Muscle layer of duodenum (tissue), 2 donors: Measurements from ENCODE around the gene MB21D2.

Experiments used
- H3K27ac ChIP-seq: one replicate; pipeline ENCODE4 v1.7.0; 2013; ENCODE audit warnings: mild to moderate bottlenecking, low read length
- H3K27me3 ChIP-seq: one replicate; pipeline ENCODE4 v1.7.0; 2013; ENCODE audit warnings: low read depth, mild to moderate bottlenecking, control low read depth, low read length
- H3K36me3 ChIP-seq, 2 donors: one replicate each; pipeline ENCODE4 v1.7.0; 2013; ENCODE audit warnings: low read length in 2 of 2, control low read depth in 1 of 2, mild to moderate bottlenecking in 1 of 2; ENCODE audit not compliant: insufficient read depth in 2 of 2, control insufficient read depth in 1 of 2
- H3K4me1 ChIP-seq, 2 donors: one replicate each; pipeline ENCODE4 v1.7.0; 2013; ENCODE audit warnings: low read length in 2 of 2, mild to moderate bottlenecking in 2 of 2, control low read depth in 1 of 2, moderate library complexity in 1 of 2; ENCODE audit not compliant: insufficient read depth in 2 of 2, control insufficient read depth in 1 of 2
- H3K4me3 ChIP-seq, 2 donors: one replicate each; pipeline ENCODE4 v1.7.0; 2013; ENCODE audit warnings: low read length in 2 of 2, low read depth in 1 of 2, mild to moderate bottlenecking in 1 of 2
- H3K9me3 ChIP-seq, 2 donors: one replicate each; pipeline ENCODE4 v1.7.0; 2013; ENCODE audit warnings: low read length in 2 of 2, control low read depth in 1 of 2, mild to moderate bottlenecking in 1 of 2; ENCODE audit not compliant: control insufficient read depth in 1 of 2
- donor health status: healthy.

MB21D2 gene

DNA sequence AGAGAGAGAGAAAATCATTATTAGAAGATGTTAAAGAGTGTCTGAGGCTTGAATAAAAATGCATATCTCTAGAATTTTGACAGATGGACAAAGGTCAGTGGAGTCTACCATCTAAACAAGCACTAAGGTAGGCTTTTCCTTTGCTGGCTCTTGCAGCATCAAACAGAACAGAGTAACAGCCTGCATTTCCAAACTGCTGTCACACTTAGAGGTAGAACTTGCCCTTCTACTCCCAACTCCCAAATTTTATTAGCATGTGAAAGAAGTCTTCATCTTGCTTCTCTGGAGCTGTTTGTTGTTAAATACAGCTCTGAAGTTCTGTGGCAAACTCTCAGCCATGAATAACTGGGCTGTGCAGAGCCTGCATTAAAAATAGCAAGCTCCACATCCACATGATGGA lies 4.1 kb upstream of the MB21D2 start:
- Histone ChIP-seq H3K9me3 (no peaks in the 10 kb centered on the region), H3K4me1 (peaks cover 6 to 18% of the 10 kb centered on the region in 2 donors), H3K4me3 (no peak overlapping the region), H3K27me3 (no peaks in the 10 kb centered on the region), H3K27ac (no peak overlapping the region), H3K36me3 (no peaks in the 10 kb centered on the region)

DNA sequence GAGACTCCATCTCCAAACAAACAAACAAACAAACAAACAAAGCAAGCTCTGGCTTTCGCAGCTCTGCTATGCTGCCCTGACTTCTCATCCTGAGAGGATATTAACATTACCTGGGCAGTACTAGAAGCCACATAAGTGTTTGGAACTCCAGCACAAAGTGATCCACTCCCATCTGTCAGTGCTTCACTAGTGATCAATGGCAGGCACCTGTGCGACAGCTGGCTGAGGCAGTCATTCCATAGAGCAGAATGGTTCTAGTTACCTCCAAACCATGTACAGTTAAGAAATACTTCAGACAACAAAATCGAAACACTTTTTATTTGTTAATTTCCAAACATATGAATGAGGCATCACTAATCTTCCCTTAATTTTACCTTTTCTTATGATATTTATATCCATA lies 2.8 kb upstream of the MB21D2 start:
- peaks cover 6 to 27% of the 10 kb centered on the region in 2 donors for H3K4me1 ChIP-seq
- H3K27me3 ChIP-seq = no peaks in the 10 kb centered on the region
- H3K27ac ChIP-seq = no peak overlapping the region
- no peaks in the 10 kb centered on the region for H3K36me3 ChIP-seq
- no peak overlapping the region for H3K4me3 ChIP-seq
- no peaks in the 10 kb centered on the region for H3K9me3 ChIP-seq

DNA sequence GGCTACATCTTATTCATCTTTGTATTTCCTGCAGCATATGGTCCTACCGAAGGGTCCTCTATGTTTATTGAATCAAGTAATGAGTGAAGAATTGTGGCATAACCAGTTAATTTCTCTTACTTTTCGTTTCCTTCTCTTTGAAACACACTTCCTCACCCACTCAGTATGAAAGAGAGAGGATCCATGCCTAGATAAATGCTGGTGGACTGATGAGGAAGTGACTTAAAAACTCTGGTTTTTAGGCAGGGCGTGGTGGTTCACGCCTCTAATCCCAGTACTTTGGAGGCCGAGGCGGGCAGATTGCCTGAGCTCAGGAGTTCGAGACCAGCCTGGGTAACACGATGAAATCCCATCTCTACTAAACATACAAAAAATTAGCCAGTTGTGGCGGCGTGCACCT lies 2.2 kb upstream of the MB21D2 start:
- H3K36me3 ChIP-seq = no peaks in the 10 kb centered on the region
- peaks cover 6 to 31% of the 10 kb centered on the region in 2 donors for H3K4me1 ChIP-seq
- H3K9me3 ChIP-seq = no peaks in the 10 kb centered on the region
- no peak overlapping the region for H3K4me3 ChIP-seq
- H3K27me3 ChIP-seq = no peaks in the 10 kb centered on the region
- no peak overlapping the region for H3K27ac ChIP-seq

DNA sequence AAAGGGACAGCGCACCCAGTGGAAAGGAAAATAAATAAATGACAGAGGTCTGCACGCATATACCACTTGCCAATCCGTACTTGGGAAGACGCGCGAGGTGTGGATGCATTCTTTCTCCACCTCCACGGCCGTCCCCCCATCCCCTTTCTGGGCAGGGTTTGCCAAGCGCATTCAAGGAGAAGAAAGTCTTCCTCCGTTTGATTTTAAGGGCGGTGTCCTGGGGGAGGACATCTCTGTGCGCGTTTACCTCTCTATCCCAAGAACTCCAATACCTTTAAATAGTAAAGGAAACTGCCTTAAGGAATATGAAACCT lies 576 bp upstream of the MB21D2 start:
- Histone ChIP-seq H3K27ac (peak overlapping the region; percentile 67), H3K4me3 (peak overlapping the region; percentile 65 to 79), H3K27me3 (no peaks in the 10 kb centered on the region), H3K9me3 (no peaks in the 10 kb centered on the region), H3K4me1 (peaks cover 6 to 31% of the 10 kb centered on the region in 2 donors), H3K36me3 (no peaks in the 10 kb centered on the region)

DNA sequence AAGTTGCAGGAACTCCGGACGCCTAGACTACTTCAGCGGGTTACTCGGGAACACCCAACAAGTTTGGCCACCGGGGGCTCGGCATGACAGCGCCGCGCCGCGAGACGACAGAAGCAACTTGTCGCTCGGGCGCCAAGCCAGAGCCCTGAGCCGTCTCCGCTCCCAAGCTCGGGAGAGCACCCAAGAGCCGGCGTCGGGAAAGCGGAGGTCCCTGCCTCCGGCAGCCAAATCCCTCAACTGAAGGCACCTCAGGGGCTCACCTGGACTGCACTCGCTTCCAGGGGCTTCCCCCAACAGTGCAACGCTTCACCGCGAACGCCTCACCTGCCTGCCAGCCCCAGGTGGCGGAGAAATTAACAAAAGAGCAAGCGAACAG lies 640 bp downstream of the MB21D2 start:
- peak overlapping the region; percentile 79 to 90 for H3K4me3 ChIP-seq
- peak overlapping the region; percentile 71 for H3K27ac ChIP-seq
- H3K9me3 ChIP-seq = no peaks in the 10 kb centered on the region
- H3K4me1 ChIP-seq = peaks cover 6 to 28% of the 10 kb centered on the region in 2 donors
- no peaks in the 10 kb centered on the region for H3K36me3 ChIP-seq
- no peaks in the 10 kb centered on the region for H3K27me3 ChIP-seq

DNA sequence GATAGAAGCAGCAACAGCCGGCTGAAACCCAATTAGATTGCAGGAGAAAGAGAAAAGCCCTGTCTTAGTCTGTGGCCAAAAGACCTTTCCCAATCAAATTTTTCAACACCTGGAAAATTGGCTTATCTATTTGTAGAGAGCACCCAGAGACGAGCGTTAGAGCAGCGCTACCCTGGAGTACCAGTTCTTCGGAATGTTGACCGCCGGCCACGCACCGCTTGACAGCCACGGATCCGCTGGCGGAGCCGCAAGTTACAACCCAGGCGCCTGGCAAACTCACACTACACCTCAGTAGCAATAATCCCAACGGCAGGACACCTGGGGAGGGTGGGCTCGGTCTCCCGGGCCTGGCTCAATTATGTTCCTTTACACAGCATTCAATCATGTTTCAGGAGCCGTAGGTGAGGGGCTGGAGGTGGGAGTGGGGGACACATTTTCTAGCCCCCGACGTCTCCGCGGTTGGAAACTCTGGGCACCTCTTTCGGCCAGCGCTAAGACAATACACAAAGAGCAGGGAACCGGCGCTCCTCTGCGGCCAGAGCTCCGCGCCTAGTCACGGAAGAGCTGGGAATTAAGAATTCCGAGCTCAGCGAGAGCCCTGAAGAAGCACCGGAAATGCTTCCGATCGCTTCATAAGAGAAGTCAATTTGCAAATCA lies 1.2 kb downstream of the MB21D2 start:
- peaks cover 6 to 23% of the 10 kb centered on the region in 2 donors for H3K4me1 ChIP-seq
- H3K27ac ChIP-seq = peak overlapping the region; percentile 71
- no peaks in the 10 kb centered on the region for H3K36me3 ChIP-seq
- no peaks in the 10 kb centered on the region for H3K9me3 ChIP-seq
- H3K27me3 ChIP-seq = no peaks in the 10 kb centered on the region
- peak overlapping the region; percentile 79 to 90 for H3K4me3 ChIP-seq

DNA sequence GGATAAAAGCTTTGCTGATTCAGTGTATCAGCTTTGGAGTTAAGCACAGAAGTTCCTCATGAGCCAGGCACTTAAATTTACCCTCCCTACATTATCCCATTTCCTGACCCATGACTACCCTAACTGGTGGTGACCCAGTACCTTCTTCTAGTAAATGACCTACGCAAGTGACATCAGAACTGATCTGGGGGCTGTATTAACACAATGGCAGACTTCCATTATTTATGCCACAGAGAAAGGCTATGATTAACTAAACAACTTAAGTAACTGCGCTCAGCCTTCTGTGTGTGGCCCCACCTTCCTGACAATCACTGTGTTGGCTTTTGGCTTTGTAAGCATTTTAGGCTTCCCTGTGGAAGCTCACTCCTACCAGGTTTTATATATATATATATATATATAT lies 1.9 kb downstream of the MB21D2 start:
- H3K4me3 ChIP-seq = peak overlapping the region; percentile 28 to 30
- no peaks in the 10 kb centered on the region for H3K27me3 ChIP-seq

DNA sequence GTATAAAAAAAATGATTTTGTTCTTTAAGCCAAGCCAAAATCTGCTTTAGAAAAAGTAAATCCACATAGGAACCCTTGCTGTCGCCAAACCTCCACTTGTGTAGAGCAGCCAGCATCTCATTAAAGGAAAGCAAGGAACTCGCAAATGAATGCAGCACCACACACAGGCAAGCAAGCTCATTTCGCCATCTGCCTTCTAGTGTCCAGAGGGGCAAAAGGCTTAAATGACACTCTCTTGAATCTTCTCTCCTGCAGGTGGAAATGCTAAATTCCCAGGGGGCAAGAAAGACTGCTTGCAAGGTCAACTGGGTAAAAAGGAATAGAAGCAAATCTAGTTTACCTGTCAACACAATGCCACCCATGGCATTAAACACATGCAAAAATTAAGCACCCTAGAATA lies 2.4 kb downstream of the MB21D2 start:
- H3K9me3 ChIP-seq = no peaks in the 10 kb centered on the region
- peak overlapping the region; percentile 28 to 30 for H3K4me3 ChIP-seq
- peaks cover 6 to 21% of the 10 kb centered on the region in 2 donors for H3K4me1 ChIP-seq

More for the DNA sequence above, 1.9 kb downstream of the MB21D2 start:
- H3K27ac ChIP-seq = no peak overlapping the region
- H3K9me3 ChIP-seq = no peaks in the 10 kb centered on the region
- H3K36me3 ChIP-seq = no peaks in the 10 kb centered on the region
- H3K4me1 ChIP-seq = peaks cover 6 to 21% of the 10 kb centered on the region in 2 donors

DNA sequence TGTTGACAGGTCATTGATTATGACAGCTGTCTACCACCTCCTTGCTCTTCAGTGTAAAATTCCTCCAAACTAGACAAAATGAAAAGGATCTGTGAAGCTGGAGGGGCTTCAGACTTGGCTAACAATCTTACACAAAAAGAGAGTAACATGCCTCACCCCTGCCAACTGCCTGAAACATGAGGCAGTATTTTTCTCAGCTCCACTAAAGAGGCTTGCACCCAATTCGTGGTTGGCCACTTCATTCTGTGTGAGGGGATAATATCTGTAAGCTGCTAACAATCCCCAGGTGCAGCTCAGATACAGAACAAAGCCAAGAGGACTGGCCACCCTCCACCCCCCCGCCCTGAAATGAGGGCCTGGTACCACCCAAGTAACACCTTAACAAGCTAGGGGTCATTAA lies 2.8 kb downstream of the MB21D2 start:
- Histone ChIP-seq H3K27me3 (no peaks in the 10 kb centered on the region), H3K4me1 (peaks cover 6 to 21% of the 10 kb centered on the region in 2 donors), H3K9me3 (no peaks in the 10 kb centered on the region), H3K4me3 (no peak overlapping the region), H3K36me3 (no peaks in the 10 kb centered on the region), H3K27ac (no peak overlapping the region)

More for the DNA sequence above, 2.4 kb downstream of the MB21D2 start:
- Histone ChIP-seq H3K27me3 (no peaks in the 10 kb centered on the region), H3K27ac (no peak overlapping the region), H3K36me3 (no peaks in the 10 kb centered on the region)

DNA sequence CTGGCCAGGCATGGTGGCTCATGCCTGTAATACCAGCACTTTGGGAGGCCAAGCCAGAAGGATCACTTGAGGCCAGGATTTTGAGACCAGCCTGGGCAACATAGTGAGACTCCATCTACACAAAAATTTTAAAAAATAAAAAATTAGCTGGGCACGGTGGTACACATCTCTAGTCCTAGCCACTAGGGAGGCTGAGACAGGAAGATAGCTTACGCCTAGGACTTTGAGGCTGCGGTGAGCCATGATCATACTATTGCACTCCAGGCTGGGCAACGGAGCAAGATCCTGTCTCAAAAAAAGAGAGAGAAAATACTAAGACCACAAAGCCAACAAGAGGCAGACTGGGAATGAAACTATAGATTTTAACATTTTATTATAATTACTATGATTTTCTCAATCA lies 4.1 kb downstream of the MB21D2 start:
- no peak overlapping the region for H3K4me3 ChIP-seq
- no peaks in the 10 kb centered on the region for H3K9me3 ChIP-seq
- H3K4me1 ChIP-seq = peaks cover 2 to 18% of the 10 kb centered on the region in 2 donors
- H3K36me3 ChIP-seq = no peaks in the 10 kb centered on the region
- H3K27ac ChIP-seq = no peak overlapping the region
- H3K27me3 ChIP-seq = no peaks in the 10 kb centered on the region

DNA sequence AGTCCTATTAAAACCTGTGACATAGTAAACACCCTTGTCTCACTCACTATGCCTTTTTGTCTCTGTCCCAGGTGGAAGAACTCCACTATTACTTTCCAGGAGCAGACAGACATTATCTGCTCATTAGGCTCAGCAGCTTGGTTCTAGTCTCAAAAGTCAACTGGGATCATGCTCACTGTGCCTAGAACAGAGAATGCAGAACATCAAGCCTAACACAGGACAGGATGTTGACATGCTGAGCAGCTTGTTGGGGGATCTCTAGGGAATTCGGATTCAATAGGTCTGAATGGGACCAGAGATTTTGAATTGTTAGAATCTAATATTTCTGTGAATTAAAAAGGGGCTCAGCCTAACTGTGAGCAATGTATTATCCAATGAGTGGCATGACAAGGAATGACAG lies 6.4 kb downstream of the MB21D2 start:
- H3K27me3 ChIP-seq = no peaks in the 10 kb centered on the region
- H3K4me3 ChIP-seq = no peak overlapping the region
- H3K36me3 ChIP-seq = no peaks in the 10 kb centered on the region
- no peak overlapping the region for H3K27ac ChIP-seq
- no peaks in the 10 kb centered on the region for H3K9me3 ChIP-seq
- H3K4me1 ChIP-seq = peaks cover 0 to 14% of the 10 kb centered on the region in 2 donors

DNA sequence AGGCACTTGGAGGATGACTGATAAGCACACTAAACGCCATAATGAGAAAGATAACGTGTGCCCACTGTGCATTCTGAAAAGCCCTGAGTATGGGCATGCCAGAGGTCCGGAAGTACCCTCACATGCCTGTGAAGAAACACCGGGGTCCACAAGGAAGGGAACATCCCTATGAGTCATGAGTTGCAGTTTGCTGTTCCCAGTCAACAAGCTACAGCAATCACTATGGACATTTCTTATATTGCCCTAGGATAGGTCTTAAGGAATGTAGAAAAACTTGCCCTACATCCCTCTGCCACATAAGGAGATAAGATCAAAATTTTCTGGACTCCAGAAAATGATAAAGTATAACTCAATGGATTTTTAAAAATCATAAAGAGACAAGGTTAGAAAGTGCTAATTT lies 9.9 kb downstream of the MB21D2 start:
- peaks cover 0 to 6% of the 10 kb centered on the region in 2 donors for H3K4me1 ChIP-seq
- no peaks in the 10 kb centered on the region for H3K27me3 ChIP-seq
- H3K27ac ChIP-seq = no peak overlapping the region
- no peaks in the 10 kb centered on the region for H3K36me3 ChIP-seq
- no peaks in the 10 kb centered on the region for H3K9me3 ChIP-seq
- H3K4me3 ChIP-seq = no peak overlapping the region
